ENCODE results near the gene ADAM15.

Gene ADAM15

GRCh38 chr1:155012776-155013602 is 38.1 kb upstream of the ADAM15 start:
- DNase-seq = no peak

GRCh38 chr1:155013632-155014031 is 37.5 kb upstream of the ADAM15 start:
- no peak for DNase-seq

- DNase-seq = no peak
These were observed 36.2 kb upstream of the ADAM15 start for GRCh38 chr1:155014709-155015508.

GRCh38 chr1:155015527-155016230 is 35.4 kb upstream of the ADAM15 start:
- no peak for DNase-seq

- no peak for DNase-seq
These were observed 34.8 kb upstream of the ADAM15 start for GRCh38 chr1:155016231-155016831.

DNA sequence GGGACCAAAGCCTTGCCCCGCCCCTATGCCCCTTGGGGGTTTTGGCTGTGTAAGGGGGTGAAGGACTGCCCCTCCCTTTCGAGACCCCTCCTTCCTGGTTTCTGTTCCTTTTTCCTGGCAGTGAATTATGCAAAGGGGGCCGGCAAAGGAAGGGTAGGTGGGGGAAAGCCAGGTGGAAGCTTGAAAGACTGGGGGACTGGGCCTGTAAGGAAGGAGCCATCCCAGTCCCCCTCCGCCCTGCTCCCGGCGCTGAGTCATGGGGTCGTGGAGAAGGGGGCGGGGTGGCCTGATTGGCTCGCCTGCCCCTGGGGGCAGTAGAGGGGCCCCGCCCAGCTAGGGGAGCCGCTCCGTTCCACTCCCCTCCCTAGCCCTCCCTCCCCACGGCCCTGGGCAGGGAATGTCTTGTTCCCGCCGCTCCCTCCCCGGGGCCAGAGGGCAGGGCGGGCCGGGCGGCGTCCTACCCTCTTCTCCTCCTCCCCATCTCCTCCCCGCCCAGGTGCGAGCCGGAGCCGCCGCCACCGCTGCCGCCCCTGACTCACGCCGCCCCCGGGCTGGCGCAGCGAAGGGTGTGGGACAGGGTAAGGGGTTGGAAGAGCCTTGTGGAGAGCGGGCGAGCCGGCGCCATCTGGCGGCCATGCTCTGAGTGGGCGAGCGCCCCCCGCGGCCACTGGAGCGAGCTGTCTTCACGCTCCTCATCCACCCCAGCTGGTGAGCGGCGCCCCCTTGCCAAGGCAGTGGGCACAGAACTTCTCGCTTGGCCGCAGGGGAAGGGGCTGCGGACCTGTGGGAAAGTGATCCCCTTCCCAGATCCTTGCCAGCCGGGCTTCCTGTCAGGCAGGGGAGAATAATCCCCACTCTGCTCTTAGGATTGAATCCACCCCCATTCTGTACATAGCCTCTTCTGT is 33.8 kb upstream of the ADAM15 start:
- DNase-seq = peak; percentile 83

- no peak for DNase-seq
These were observed 33.2 kb upstream of the ADAM15 start for GRCh38 chr1:155017946-155018316.

DNA sequence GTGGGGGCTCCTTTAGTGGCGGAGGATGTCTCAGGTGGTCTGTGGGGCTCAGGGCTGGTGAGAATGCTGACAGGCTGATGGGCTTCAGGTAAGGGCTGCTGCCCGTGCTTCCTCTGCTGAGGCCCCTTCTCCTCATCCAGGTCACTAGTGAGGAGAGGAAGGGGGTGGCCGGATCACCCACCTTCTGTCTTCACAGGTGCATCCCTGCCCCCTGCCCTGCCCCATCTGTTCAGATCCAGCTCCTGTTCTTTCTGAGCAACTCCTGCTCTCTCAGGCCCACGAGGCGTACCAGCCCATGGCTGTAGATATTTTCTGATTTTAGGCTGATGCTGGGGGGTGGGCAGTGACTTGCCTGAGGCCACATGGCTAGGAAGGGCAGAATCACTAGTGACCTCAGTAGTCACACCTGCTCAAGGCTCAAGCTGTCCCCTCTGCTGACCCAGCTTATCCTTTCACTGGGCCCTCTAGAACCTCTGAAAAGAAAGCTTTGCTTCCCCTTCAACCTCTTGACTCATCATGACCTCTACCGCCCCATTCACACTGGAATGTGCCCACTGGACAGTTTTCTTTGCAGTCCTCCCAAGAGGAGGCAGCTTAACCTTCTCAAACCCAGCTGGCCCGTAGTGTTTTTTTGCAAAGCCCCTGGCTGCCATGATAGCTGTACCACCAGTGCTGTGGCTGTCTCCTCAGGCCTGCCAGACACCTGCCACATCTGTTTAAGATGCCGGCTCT is 32.3 kb upstream of the ADAM15 start:
- no peak for DNase-seq

DNA sequence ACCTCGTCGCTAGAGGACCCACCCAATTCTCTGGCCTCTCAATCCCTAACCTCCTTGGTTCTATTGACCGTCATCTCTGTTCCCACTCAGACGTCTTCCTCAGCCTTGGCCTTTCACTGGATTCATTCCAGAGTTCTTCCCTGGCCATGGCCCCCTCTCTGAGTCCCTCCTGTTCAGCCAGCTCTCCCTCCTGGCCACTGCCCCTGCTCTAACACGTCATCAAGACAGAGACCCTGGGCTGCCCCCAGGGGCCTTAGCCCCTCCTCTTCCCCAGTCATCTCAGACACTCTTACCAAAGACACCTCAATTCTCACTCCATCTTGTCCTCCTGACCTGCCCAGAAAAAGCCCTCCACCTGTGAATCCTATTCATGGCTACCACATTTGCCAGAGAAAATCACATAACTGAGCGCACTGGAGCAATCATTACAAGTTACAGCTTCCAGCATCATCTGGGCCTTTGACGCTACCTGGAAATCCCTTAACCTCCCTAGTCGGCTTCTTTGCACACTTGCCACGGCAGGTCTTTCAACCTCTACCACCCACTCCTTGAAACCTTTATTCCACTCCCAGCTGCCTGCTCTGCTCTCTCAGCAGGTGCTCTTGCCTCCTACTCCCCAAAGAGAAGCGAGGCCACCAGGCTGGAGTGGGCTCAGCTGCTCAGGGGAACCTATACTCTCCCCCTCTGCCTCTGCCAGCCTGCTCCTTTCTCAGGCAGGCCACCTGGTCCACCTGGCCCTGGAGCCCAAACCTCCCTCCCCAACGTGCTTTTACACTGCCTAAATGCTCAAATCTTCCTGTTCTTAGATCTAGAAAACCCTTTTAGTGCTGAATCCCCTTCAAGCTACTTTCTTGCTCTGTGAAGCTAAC is 31.5 kb upstream of the ADAM15 start:
- DNase-seq = no peak

- no peak for DNase-seq
These were observed 28.8 kb upstream of the ADAM15 start for GRCh38 chr1:155022136-155022926.

DNA sequence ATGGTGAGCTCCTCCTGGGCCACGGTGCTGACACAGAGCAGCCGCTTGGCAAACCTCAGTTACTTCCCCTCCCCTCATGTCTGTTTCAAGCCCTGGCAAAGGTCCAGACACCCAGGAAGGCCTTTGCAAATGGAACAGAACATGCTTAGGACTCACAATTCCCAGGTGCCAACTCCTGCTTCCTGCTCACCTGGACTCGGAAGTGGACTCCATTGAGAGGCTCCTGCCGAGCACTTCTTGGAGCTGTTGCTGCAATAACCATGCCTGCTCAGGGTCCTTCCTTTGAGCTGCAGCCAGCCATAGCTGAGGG is 28.2 kb upstream of the ADAM15 start:
- DNase-seq = no peak

DNA sequence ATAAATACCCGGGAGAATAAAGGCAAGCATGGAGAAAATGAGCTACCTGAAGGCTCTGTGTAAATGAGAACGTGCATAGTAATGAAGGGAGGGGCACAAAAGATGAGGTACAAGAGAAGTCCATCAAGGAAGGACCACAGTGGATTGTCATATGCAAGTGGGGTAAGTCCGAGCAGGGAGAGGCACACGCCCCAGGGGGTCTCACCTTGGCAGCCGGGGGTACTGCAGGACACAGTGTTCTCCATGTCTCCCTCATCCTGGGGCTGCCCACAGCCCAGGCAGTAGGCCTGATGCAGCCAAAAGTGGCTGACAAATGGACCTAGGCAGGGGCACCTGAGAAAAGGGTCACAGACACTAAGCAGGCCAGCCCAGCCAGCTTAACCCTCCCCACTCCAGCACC is 27.5 kb upstream of the ADAM15 start:
- no peak for DNase-seq

- DNase-seq = no peak
These were observed 26.8 kb upstream of the ADAM15 start for GRCh38 chr1:155024315-155024714.

DNA sequence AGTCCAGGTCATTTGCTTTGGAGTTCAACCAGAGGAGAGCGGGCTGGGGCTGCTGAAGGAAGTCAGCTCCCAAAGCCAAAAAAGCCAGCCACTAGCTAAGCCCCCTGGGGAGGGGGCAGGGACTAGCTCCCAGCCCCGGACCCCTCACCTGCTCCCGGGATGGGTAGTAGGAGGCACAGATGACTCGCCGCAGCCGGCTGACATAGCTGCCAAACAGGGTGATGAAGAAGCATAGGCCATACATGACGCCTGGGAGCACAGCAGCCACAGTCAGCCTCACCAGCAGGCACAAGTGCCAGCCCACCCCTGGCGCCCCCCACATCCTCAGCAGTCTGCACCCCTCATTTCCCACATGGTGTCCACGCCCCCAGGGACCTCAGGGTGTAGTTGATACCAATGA is 25.0 kb upstream of the ADAM15 start:
- DNase-seq = no peak

DNA sequence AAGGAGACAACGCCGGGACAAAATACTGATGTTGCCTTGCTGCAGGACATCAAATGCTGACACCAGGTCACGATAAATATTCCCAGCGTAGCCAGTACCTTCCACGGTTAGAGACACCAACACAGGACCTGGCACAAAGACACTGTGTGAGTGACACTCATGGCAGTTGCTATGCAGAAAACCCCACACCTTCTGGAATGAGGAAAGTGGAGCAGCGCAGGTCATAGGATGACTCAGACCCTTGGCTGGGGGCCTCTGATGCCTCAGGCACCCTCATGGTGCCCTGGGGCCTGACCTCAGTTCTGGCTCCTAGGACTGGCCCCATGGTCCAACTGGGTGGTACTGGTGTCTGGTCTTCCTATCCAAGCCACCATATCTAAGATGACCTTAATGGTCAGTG is 24.5 kb upstream of the ADAM15 start:
- DNase-seq = no peak

DNA sequence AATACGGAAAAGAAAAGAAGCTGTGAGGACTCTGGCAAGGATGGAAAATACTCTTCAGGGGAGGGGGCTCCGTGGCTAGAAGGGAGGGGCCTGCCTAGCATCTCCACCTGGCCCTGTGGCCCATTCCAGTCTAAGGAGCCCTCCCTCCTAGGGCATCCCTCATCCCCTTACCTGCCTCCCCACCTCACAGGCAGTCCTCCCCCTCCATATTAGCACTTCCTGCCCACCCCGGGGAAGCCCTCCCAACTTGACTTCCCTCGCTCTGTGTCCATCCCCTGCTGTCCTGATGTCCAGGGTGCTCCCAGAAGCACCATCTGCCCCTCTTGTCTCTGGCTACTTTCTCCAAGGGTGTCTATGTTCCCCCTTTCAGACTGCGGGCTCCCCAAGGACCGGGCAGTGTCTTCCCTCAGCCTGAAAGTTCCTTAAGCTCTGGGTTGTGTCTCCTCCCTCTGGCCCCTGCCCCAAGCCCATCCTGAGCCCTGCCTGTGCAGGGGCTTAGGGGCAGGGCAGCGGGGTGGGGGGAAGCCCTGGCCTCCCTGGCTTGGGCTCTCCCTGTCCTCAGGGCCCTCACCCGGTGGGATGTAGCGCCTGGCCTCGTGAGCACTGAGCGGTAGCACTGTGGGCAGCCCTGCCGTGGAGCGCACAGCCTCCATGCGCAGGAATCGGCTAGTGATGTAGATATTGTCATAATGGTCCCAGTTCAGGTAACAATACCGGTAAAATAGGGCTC is 21.4 kb upstream of the ADAM15 start:
- no peak for DNase-seq

- DNase-seq = no peak
These were observed 20.8 kb upstream of the ADAM15 start for GRCh38 chr1:155030243-155030795.

DNA sequence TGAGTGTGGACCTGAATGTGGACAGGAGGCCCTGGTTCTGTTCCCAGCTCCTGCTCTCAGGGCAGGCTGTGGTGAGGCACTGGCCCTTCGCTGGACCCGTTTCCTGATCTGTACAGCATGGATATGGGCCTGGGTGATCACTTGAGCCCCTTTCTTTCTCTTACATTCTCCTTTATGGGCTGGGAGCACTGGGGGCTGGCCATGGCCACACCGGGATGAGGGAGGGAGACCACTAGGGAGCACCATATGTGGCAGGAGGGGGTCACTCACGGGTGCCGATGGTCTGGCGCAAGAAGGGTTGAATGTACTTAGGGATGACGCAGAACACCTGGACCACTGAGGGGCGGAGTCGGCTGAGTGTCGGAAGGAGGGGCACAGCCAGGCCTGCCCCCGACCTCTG is 20.2 kb upstream of the ADAM15 start:
- no peak for DNase-seq

DNA sequence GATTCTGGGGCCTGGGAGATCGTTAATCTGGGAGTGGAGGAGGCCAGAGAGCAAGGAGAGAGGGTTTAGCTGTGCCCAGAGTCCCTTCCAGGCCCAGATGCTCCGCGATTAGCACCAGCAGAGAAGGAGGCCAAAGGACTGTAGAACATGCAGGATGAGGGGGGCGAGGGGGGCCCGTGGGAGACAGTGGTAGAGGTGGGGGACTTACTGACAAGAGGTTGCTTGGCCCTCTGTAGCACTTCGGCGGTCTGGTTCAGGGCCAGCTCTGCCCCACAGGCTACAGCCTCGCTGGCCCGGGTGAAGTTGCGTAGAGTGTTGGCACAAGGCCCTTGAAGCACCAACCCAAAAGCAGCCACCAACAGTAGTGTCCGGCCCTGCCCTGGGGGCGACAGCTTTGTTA is 18.2 kb upstream of the ADAM15 start:
- DNase-seq = no peak

Data from NCI-H446 treated with DMSO at 0.1 percent for 48 hours (cell line).